ENCODE results near the gene NPSR1.
"Not testable (repeated sequence)": the region's sequence is repeated elsewhere in the genome, so short reads cannot be mapped to it uniquely, and the experiment has no call there.

NPSR1 gene

DNA sequence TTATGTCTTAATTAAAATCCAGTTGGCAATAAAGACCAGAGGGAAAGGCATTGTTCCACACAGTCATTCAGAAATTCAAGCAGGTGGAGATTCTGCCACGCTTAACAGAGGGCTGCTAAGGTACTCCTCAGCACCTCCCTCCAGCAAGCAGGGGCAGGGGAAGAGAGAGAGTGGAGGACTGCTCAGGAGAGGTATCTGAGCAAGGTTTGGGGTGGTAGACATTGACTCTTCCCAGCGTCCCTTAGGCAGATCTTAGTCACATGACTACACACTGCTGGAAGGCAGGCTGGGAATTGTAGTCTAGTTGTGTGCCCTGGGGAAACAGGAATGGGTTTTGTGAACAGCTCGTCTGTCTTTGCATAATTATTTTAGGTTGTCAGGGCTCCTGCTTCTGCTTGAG is 181.6 kb downstream of the NPSR1 start:
- DNase-seq, result no peak

DNA sequence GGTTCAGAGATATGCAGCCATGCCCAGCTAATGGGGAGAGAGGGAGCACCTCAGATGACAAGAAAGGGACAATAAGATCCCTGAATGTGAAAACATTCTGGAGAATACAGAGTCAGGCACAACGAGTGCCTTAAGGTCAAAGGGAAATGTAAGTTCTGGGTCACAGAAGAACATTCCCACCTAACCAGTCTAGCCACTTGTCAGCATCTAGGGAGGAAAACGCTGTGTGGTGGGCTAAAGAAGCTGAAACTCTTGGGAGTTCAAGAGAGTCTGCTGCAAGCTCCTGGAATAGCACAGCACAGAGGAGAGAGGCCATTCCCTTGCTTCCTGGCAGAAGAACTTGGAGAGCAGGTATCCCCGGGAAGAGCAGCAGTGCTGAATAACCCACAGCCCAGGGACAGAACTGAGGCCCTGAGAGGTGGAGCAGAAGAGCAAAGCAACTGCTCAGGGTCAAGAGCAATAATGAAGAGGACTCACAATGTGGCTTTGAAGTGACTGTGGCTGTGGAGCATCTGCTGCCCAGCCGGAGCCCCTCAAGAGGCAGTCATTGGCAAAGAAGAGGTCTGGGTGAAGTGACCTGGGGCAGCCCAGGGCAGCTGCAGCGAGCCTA is 182.3 kb downstream of the NPSR1 start:
- DNase-seq, result no peak

DNA sequence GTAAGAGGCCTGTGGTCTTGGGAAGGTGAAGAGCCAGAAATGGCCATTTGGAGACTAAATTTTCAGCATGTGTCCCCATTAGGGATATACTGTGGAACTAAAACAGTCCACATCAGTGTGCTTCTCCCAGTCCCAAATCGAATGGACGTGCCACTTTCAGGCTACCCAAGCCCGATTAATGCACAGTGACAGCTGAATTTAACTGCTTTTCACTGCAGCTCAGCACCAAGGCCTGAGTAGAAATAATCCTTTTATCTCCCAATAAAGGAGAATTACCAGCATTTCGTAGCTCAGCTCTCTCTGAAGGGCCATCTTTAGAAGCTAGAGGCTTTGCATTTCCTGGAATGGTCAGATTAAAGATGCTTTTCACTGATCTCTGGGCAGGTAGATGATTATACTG is 183.3 kb downstream of the NPSR1 start:
- DNase-seq, result no peak

DNA sequence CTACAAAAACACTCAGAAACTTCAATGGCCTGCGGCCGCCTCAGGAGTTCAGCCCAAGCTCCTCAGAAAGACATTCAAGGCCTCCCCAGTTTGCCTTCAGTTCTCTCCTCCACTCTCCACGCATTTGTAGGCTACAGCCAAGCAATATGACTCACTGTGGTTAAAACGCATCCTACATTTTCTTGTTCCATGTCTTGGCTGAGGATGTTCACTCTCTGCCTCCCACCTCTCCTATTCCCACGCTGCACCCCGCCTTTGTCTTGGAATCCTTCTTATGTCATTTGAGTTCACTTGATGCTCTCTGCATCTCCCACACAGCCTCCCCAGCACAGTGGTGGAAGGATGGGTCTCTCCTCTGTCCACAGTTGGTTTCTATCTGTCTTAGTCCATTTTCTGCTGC is 184.8 kb downstream of the NPSR1 start:
- no peak for DNase-seq

DNA sequence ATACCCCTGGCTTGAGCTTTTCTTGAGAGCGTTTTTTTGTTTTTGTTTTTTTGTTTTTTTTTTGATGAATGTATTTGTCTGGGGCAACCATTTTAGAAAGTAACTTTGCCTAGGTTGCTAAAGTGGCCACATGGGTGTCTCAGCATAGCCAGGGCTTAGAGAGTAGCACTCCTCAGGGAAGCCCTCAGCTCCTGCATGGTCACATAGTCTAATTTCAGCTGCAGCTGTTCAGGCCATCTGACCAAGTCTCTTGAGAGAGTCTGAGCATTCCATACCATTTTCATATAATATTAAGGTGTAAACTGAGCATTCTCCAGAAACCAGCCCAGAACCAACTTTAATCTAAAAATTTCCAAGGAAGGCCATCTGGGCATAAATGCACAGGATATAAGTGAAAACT is 186.4 kb downstream of the NPSR1 start:
- DNase-seq, result no peak

DNA sequence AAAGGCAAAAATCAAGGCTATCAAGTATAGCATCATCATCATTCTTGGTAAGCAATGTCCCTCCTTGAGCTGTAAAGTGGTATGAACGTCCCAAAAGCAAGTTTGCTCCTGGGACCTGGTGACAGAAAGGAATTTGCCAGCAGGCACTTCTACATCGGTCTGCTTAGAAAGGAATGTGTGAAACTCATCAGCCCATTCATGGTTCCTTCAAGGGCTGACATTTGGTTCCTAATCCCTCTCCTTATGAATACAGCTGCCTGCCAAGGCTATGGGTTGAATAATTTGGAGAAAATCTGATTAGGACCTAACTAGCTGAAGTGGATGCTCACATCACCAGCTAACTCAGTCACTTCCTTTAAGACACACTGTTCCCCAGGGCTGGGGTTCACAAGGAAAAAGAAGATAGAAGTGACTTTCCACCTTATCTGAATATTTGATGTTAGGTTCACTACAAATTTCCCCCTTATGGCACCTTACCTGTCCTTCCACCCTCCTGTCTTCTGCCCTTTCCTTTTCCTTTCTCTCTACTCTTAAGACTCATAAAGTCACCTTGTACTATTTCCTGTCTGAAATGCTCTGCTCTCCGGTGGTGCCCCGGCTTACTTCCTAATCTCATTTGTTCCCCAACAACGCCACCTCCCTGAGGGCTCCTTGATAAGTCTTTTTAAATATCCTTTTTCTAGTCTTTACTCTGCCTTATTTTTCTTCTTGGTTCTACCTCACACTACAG is 187.1 kb downstream of the NPSR1 start:
- DNase-seq, result no peak

DNA sequence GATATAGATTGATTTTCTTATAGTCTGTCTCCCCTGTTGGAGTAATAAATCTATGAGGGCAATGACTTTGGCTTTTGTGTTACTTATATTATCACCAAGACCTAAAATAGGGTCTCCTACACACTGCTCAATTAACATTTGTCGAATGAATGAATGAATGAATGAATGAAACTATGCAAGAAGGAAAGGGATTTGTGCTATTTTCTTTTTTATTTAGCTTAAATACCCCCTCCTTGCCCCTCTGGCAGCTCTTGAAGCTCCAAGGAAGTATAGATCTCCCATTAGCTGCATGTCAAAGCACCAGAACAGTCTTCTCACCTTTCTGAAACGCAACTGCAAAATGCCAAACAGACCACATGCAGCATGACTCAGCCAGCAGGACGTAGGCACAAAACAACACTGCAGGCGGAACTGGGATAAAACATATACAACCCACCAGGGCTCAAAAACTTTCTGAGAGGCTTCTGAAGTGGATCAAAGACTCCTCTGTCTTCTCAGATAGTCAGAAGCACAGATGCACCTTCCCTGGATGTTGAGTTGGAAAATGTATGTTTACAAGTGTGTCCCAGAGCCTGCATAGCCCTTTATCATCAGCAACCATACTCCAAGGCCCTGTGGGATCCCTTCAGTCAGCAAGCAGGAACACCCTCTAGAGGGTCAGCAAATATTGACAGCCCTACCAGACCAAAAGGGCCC is 187.8 kb downstream of the NPSR1 start:
- no peak for DNase-seq

DNA sequence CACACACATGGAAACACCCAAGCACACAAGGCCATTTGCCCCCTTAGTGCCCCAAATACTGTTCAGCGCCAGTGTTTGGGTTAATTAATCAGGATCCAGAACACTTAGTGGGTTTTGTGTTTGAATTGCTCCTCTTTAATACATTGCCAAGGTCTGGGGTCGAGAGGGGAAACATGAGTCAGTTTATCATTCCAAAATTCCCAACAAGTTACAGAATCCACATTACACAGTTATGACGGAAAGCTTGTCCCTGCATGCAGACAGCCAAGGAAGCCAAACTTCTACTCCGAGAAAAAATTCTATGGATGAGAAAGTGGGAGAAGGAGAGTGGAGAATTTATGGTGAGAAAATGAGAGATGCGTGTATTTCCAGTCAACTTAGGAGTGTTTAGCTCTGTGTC is 189.0 kb downstream of the NPSR1 start:
- DNase-seq, result no peak

DNA sequence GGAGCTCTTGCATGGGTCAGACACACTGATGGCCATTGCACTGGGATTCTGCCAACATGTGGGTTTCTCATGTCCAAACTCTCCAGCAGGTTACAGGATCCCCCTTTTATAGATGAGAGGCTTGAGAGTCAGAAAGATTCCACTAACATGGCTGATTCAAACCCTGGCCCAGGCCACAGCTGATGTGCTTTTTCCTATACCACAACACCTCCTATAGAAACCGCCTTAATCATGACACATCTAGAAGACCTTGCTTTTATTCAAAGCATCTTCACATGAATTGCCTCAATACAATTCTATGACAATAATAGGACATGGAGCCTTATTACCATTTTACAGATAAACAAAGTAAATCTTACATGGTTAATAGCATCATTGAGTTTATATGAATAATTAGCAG is 190.7 kb downstream of the NPSR1 start:
- no peak for DNase-seq

DNA sequence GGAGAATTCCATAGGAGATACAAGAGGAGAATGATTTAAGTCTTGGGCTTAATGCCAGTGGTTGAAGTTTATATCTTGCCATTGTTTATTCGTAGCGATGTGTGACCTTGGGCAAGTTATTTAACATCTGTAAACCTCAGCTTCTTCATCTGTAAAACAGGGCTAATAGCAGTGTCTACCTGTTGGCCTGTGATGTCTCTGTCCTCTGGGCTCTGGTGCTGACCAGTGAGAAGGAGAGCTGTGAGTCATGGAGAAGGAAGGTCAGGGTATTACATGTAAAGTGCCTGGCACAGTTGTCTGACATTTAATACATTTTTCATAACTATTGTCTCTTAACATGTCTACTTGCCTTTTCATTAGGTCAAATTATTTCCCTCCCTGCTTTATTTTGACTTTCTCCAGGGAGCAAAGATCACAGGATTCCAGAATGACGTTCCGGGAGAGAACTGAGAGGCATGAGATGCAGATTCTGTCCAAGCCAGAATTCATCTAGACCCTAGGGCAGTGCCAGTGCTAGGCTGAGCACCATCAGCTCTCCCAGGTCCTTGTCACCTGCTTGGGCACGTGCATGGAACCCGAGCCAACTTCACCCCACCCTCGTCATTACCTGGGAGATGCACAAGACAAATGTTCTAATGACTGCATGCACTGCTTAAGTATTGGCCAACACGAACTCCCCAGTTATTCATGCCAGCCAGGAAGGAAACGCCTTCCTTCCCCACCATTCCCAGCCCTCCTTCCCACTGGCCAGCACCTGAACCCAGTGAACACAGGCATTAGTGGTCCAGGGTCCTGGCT is 191.3 kb downstream of the NPSR1 start:
- no peak for DNase-seq

DNA sequence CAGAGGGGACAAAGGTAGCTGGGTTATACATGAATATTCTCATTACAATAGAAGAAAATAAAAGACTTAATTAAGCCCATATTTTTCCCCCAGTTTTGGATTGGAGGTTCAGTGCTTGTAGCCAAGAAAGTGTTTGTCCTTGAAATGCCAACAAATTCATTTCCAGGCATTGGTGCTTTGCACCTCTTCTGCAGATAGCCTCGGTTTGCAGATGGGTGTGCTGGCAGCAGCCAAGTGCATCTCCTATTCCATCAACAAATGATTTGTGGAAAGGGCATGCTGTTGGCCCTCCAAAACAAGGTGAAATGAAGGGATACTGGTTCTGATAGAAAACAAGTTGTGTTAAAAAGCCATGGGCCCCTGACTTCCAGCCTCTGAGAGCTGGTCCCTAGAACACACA is 192.0 kb downstream of the NPSR1 start:
- DNase-seq, result no peak

DNA sequence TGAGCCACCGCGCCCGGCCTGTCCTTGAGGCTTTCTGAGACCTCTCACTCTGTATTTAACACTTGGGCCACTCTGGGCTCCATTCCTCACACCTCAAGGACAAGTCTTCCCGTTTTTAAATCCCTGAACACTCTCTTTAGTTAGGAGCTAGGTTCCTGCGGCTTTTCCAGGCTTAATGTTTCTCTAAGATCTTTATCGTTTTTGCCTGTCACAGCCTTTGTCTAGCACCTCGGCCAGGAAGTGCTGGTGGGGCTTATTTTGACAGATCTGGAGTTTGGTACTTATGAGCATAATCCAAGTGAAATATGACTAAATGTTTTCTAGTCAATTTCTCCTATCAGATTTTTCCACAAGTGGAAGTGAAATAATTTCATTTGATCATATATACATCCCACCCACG is 192.7 kb downstream of the NPSR1 start:
- no peak for DNase-seq

DNA sequence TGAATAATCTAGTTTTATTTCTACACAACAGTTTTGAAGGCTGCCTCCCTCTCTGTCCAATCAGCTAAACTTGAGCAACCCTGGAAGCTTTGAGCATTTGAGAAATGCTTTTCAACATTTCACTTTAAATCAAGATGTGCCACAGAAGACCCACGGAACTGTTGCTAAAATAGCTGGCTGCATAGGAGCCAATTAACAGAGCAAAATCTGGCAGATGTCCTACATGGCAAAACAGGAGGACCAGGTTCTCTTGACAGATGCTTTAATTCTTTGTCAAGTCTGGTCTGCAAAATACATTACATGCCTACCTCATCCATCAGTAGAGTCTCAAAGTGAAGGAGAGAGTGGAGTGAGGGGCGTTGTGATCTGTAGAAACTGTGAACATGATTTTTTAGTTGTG is 193.4 kb downstream of the NPSR1 start:
- DNase-seq, result no peak

DNA sequence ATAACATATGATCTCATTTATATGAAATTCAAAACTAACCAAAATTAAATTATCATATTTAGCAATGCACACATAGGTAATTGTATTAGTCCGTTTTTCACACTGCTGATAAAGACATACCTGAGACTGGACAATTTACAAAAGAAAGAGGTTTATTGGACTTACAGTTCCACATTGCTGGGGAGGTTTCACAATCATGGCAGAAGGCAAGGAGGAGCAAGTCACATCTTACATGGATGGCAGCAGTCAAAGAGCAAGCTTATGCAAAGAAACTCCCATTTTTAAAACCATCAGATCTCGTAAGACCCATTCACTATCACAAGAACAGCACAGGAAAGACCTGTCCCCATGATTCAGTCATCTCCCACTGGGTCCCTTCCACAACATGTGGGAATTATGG is 200.4 kb downstream of the NPSR1 start:
- DNase-seq, result not testable (repeated sequence)

DNA sequence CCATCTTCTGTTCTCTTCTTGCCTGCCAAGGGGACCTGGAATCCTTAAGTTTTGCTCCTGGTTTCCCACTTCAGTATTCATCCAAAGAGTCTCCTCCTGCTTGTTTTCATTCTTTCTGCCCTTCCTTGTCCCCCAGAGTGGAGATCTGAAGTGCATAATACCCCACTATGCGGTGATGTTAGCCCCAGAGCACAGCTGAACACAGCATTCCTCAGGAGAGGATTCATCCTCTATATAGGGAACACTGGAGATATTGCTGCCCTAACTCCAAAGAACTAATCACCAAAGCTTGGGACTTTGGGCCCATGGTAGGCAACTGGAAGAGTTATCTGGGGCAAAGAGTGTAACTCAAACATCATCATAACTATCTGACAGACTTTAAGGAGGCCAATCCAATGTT is 201.3 kb downstream of the NPSR1 start:
- not testable (repeated sequence) for DNase-seq

DNA sequence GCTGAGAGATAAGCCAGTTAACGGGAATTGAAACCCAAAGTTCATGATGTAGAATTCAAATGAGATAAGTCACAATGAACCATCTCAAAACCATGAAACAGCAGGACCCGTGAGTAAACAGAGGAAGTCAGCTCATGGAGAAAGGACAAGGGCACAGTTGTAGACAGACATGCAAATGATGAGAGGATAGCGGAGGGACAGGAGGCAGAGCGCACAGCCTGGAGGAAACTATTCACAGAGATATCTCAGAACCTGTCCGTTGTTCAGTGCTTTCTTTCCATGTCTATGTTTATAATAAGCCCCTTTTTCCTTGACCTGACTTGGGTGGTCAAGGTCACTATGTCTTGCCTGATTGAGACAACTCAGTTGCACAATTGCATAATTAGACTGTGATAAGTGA is 208.2 kb downstream of the NPSR1 start:
- not testable (repeated sequence) for DNase-seq

DNA sequence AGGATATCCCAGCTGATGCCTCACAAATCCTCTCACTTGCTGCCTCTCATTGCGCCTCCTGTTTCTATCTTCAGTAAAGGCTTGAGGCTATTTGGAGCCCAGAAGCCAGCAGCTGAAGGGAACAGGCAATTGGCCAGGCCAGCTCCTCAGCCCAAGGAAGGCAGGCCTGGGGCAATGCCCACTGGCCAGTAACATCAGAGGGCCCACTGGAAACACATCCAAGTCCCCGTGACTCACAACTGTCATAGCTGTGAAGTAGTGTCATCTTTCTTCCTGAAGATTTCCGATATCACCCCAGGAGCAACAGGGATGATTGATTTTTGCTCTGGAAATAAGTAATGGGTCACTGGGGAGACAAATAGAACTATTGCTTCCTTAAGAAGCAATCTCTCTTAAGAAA is 209.3 kb downstream of the NPSR1 start:
- not testable (repeated sequence) for DNase-seq

DNA sequence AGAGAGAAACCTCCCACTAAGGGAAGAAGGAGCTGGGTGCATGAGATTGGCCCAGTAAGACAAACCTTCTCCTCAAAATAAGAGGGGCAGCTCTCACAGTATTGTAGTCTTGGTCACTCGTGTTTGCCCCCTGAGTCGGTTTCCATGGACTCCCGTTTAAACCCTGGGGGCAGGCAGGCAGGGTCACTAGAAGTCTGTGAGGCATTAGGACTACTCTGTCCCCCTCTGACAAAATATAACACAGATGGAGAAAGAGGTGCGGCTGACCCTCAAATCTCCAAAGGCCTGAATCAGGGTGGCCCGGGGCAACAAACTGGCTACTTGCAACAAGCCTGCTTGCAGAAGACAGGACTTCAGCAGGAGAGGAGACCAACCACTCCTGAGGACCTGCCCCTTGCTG is 210.6 kb downstream of the NPSR1 start:
- DNase-seq, result not testable (repeated sequence)

DNA sequence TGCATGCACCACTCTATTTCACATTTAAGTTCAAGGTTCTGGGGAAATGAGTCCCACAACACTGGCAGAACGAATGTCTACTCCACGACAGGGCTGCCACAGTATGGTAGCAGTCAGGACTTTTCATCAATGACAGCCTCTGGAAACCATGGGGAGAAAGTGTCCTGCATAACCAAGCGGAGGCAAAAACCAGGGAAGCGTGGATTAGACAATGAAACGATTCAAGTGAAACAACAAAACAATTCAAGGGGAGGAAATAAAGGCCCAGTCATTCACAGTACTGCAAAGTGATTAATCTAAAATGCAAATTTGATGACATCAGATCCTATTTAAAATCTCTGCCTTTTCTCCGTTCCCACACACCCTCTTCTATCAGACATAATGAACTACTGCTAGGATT is 211.0 kb downstream of the NPSR1 start:
- DNase-seq, result no peak

DNA sequence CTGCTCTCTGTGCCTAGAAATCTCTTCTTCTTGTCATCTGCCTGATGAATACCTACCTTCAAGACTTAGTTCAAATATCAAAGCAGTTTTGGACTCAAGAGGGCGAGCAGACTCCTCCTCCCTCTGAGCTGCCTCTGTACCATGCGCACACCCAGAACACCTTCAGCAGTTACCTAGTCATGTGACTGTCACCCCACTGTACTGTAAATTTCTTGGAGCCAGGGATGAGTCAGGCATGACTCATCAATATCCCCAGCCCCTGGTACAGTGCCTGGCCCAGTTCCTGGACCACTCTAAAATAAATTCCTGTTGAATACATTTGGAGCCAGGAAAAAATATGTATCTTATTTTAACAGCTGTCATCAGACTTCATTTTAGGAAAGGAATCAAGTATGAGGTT is 212.0 kb downstream of the NPSR1 start:
- not testable (repeated sequence) for DNase-seq

DNA sequence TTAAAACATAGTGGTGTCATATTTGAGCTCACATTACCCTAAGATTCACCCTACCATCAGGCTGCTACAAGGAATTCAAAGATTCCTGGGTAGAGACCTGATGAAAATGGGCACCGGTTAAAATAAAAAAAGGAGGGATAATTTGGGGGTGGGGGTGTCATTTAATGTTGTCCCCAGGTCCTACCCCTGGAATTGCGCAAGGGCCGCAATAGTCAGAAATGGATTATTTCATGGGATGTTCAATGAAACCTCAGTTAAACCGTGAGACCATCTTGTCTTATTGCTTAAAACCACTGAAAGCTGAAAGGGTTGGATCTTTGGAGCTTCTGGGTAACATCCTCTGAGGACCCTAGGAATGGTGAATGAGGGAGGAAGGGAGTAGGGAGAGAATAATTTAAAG is 216.3 kb downstream of the NPSR1 start:
- not testable (repeated sequence) for DNase-seq

DNA sequence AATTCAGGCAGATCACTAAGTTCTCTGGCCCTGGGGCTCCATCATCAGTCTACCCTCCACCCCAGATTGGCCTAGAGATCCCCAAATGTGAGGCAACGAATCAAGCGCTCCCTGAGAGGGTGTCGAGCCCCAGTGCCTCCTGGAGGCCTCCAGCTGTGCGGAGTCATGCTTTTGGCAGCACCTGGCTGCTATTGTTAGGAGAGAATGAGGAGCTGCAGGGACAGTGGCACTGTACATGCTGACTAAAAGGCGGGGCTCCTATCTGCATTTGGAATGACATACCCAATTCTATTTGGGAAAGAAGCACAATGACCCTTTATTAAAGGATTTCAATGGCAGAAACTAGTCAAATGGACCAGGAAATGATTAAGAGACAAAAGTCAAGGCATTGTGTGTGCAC is 217.5 kb downstream of the NPSR1 start:
- DNase-seq, result no peak

DNA sequence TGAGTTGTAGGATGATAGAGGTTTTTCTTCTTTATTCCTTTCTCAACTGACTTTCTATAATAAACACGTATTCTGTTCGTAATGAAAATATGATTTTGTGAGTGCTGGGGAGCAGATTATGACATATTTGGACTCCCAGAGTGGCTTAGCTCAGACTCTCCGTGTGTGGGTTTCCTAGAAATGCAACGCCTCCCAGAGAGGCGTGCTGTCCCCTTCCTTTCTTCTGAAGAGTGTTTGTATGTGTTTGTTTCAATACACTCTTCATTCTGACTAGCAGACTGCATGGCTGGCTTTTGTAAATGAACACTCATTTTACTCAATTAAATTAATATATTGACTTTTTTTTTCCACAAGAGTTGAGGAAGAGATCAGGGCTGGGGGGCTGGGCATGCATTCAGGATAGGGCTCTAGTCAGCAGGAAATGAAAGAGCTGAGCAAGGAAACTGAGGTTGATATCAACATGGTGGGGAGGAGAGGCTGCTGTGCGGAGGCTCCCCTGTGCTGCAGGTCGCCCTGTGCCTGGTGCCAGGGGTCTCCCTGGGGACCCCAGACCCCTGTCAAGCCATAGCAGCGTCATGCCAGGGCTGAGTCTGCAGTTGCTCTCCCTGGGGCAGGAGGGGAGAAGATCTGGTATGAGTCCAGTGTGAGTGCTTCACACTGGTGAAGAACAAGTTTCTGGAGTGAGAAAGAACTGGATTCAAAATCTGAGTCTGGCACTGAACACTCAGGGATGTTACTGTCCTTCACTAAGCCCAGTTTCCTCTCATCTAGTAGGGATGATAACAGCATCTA is 221.1 kb downstream of the NPSR1 start:
- DNase-seq, result not testable (repeated sequence)
